Stimulated activated CD8-positive, alpha-beta memory T cell treated with anti-CD3 and anti-CD28 coated beads, Interleukin-12 subunit alpha, Interleukin-12 subunit beta, amount 100 ng/mL, for 1 hour (primary cell): ENCODE results near the gene KRT79.
"Not testable (repeated sequence)": the region's sequence is repeated elsewhere in the genome, so short reads cannot be mapped to it uniquely, and the experiment has no call there.

Experiments
- DNase-seq: peaks from one replicate; pipeline ENCODE4 v3.0.0-alpha.2; 2020; ENCODE audit warnings: low read depth

KRT79 gene

GRCh38 chr12:52805000-52805399, 29.1 kb downstream of the KRT79 start:
- DNase-seq: no peak

GRCh38 chr12:52802442-52802841, 31.7 kb downstream of the KRT79 start:
- no peak for DNase-seq

GRCh38 chr12:52801773-52802172, 32.3 kb downstream of the KRT79 start:
- no peak for DNase-seq

GRCh38 chr12:52800259-52800917, 33.7 kb downstream of the KRT79 start:
- no peak for DNase-seq

- DNase-seq: no peak
Observed at GRCh38 chr12:52799505-52800211, 34.5 kb downstream of the KRT79 start.

- DNase-seq: no peak
Observed at GRCh38 chr12:52798671-52799504, 35.2 kb downstream of the KRT79 start.

GRCh38 chr12:52798003-52798670, 36.0 kb downstream of the KRT79 start:
- no peak for DNase-seq

GRCh38 chr12:52797529-52797894, 36.6 kb downstream of the KRT79 start:
- no peak for DNase-seq

GRCh38 chr12:52796839-52797528, 37.1 kb downstream of the KRT79 start:
- no peak for DNase-seq

- DNase-seq: no peak
Observed at GRCh38 chr12:52796429-52796794, 37.7 kb downstream of the KRT79 start.

- no peak for DNase-seq
Observed at GRCh38 chr12:52795694-52796428, 38.2 kb downstream of the KRT79 start, which contains the start of gene KRT3. KRT3 (minus strand) TSS chr12:52796117; CDS start chr12:52796042, 75 bp downstream.

GRCh38 chr12:52795332-52795674, 38.8 kb downstream of the KRT79 start:
- not testable (repeated sequence) for DNase-seq

GRCh38 chr12:52794479-52795331, 39.4 kb downstream of the KRT79 start:
- DNase-seq: no peak

GRCh38 chr12:52792185-52793029, 41.7 kb downstream of the KRT79 start:
- no peak for DNase-seq

- no peak for DNase-seq
Observed at GRCh38 chr12:52791271-52792184, 42.6 kb downstream of the KRT79 start.

- DNase-seq: no peak
Observed at GRCh38 chr12:52790427-52791270, 43.5 kb downstream of the KRT79 start.
